GM18861 (cell line): Measurements from ENCODE around the gene RBM8A.

Experiments
- ATAC-seq: cut with Tn5 transposase; IDR thresholded peaks from one replicate; pipeline ENCODE4 v1.9.1; 2021; ENCODE audit not compliant: unreplicated experiment

The RBM8A gene

GRCh38 chr1:145927063-145927886, at the start of gene RBM8A:
RBM8A (minus strand) TSS chr1:145927484; CDS start chr1:145927426, 58 bp downstream.
- ATAC-seq = peak; percentile 95

GRCh38 chr1:145977016-145977415, 49.7 kb upstream of the RBM8A start:
- no peak for ATAC-seq

DNA sequence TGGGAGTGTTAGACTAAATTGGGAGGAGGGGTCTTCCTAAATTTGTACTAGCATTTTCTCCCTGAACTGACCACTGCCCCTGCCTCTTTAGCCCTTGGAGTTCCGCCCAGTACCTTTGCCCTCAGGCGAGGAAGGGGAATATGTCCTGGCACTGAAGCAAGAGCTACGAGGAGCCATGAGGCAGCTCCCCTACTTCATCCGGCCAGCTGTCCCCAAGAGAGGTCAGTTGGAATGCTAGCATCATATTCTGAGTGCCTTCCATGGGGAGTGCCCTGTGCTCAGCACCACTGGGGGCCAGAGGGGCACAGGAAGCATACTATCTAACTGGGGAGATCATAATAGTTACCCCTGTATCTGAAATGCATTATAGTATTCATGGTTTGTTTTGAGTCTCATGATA, 47.9 kb upstream of the RBM8A start:
- no peak for ATAC-seq

- no peak for ATAC-seq
Observed at GRCh38 chr1:145974721-145975120, 47.4 kb upstream of the RBM8A start.

GRCh38 chr1:145972580-145972979, 45.3 kb upstream of the RBM8A start:
- no peak for ATAC-seq

DNA sequence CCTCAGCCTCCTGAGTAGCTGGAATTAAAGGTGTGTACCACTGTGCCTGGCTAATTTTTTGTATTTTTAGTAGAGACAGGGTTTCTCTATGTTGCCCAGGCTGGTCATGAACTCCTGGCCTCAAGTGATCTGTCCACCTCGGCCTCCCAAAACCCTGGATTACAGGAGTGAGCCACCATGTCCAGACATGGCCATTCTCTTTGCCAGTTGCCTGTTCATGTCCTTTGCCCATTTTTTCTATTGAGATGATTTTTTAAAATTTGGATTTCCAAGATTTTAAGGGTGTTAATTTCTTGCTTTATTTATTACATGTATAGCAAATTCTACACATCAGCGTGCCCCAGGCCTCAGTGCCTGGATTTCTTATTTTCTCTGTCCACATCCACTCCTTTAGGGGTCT, 40.0 kb upstream of the RBM8A start:
- no peak for ATAC-seq

GRCh38 chr1:145965119-145965744, 37.9 kb upstream of the RBM8A start:
- ATAC-seq = no peak

DNA sequence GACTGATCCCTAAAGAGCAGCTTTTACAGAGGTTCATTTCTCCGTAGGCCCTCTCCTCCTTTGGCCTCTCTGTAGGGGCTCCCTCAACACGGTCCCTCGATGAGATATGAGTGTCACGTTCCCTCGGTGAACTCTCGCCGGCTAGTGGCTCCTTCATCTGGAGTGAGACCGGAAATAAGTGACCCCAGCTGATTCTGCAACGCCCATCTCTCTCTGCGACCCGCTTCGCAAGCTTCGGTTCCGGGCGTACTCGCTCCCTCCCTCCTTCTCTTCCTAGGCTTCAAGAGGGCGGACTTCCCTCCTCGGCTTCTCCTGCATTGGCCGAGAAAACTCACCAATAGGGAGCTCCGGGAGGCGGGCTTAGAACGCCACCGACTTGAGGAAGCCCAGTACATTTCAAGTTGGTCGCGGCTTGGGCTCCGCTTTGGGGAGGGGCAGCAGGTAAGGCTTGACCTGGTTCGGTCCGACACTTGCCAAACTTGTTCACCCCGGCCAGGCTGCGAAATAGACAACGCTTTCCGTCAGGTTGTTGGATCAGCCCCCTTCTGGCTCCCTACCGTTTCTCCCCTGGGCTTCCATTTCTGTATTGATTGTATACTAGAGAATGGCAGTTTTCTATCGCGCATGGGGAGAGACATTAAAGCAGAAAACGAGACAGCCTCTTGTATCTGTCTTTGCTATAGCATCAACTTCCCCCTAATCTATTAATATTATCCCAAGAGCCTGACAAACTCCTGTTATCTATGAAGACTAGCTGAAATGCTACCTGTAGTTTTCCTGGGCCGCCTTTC, 37.2 kb upstream of the RBM8A start, which contains the start of the genes ANKRD34A and POLR3GL:
TSS of gene ANKRD34A (minus strand) at position 248 of the 791 bp plus-strand sequence. CDS start 2,816 bp downstream, outside the sequence.
TSS of gene POLR3GL (plus strand) at position 363 of the 791 bp plus-strand sequence. CDS start 10,176 bp downstream, outside the sequence.
- peak; percentile 81 for ATAC-seq

- no peak for ATAC-seq
Observed at GRCh38 chr1:145963265-145964019, 36.2 kb upstream of the RBM8A start.

DNA sequence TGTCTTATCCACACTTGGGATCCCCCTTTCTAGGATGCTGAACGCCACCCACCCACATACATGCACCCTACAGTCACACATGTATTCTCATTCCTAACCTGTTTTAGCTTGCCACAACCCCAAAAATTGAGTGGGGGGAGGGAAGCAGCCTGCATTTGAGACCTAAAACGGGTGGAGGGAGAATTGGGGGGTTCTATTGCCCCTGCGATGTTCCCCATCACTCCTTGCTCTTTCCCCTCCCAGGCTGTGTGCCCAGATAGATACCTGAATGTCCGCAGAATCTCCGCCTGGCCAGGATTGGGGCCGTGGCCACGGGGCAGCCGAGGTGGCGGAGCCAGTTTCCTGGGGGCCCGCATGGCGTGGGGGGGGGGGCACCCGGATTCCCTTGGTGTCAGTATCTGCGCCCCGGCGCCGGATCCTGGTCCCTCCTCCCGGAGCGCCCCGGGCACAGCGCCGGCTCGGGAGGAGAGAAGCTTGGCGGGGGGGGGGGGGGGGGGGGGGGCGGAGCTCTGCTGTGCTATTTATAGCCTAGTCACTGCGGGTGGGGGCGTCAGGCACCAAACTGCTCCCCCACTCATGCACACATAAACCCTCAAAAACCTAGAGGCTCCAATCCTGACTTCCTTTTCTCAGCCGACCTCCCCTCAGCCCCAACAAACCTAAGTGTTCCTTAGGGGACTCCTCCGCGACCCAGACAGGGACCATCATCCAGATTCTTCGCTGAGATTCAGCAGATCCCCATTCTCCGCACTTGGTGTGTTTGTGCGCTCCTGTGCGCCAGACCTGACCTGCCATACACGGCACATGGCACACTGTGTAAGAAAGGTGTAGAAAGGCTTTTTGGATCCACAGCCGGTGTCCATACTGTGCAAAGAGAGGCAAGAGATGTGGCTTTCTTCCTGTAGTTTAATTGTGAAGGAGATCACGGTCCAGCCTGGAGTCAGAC, 35.1 kb upstream of the RBM8A start:
- no peak for ATAC-seq

GRCh38 chr1:145961425-145962156, 34.3 kb upstream of the RBM8A start:
- no peak for ATAC-seq

GRCh38 chr1:145961109-145961424, 33.8 kb upstream of the RBM8A start:
- ATAC-seq = no peak

DNA sequence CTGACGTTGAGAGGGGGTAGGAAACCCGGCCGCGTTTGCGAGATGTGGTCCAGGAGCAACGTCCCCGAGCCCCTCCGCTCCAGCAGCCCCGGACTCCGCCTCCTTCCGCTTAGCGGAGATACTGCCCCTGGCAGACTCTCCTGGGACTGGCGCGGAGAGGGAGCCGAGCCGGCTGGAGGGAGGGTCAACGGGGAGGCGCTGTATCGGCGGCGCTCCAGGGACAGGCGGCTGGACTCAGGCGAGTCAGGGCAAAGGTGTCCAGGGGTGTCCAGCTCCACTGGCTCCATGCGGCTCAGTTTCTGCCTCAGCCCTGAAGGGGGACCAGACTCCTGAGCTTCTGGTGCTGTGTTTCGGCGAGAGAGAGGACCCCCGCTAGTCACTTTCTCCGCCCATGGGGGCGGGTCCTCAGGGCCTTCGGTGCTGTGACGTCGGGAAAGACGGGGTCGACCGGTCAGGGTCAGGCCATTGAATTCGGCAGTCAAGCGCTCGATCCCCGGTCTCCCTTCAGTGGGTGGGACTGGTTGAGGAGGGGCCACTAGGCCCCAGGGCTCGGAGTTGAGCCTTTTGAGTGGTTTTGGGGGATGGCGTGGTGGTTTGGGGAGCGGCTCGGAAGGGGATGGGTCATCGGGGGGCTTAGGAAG, 33.3 kb upstream of the RBM8A start:
- ATAC-seq = no peak

GRCh38 chr1:145959957-145960467, 32.7 kb upstream of the RBM8A start:
- ATAC-seq = no peak

GRCh38 chr1:145959333-145959732, 32.0 kb upstream of the RBM8A start:
- ATAC-seq = no peak

- ATAC-seq = no peak
Observed at GRCh38 chr1:145958734-145959133, 31.4 kb upstream of the RBM8A start.

DNA sequence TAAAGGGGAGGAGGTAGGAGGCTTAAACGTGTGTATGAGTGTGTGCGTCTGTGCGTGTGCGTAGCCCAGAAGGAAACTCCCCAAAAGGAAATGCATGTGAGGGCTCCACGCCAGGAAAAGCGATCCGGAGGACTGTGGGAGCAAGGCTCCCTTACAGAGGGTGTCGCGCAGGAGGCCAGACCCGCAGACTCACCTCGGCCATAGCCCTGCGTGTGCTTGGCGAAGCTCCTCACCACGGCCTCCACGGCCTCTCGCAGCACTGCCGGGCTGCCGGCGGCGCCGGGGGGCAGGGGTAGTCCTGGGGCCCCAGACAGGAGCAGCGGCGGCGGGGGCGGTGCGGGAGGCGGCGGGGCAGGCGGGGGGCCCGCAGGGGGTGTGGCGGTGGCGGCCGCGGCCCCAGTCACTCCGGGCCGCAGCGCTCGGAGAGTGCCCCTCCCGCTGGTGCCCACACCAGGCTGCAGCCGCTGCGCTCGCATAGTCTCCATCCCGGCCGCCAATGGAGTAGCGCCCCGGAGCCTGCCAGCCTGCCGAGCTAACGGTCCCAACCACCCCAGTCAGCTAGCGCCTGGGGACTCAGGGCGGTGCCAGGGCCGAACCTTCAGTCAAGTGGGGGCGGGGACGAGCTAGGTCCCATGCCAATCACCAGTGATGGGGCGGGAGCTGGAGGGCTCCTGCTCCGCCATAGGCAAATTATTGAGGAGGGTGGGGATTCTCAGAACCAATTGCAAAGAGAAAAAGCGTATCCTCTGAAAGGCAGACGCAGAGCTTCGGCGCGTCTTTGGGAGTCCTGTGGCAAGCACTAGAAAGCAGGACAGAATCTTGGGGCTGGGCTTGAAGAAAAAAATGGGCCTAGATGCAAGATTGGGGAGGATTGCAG, 30.4 kb upstream of the RBM8A start, which contains the start of gene LIX1L:
TSS of gene LIX1L (minus strand) at position 575 of the 877 bp plus-strand sequence. CDS start at position 485, 90 bp downstream.
- ATAC-seq = peak; percentile 72
